NCI-H524 (cell line): Measurements from ENCODE around the gene IGSF8.
A peak's percentile ranks its signal among the peaks of the same experiment; 100 is the strongest.
"Not testable (repeated sequence)": the region's sequence is repeated elsewhere in the genome, so short reads cannot be mapped to it uniquely, and the experiment has no call there.

Experiments used
- DNase-seq, 2 experiments: peaks; one replicate each; lab custom pipeline; 2025; lab: John Stamatoyannopoulos, UW

Gene IGSF8

GRCh38 chr1:160064746-160065145, 33.7 kb downstream of the IGSF8 start:
- DNase-seq = no peak

GRCh38 chr1:160064164-160064563, 34.3 kb downstream of the IGSF8 start:
- no peak for DNase-seq

GRCh38 chr1:160063176-160063575, 35.2 kb downstream of the IGSF8 start:
- DNase-seq = no peak

GRCh38 chr1:160062230-160062532, 36.2 kb downstream of the IGSF8 start:
- no peak for DNase-seq

- DNase-seq = no peak
Observed at GRCh38 chr1:160061369-160062229, 36.8 kb downstream of the IGSF8 start.

GRCh38 chr1:160058087-160058486, 40.3 kb downstream of the IGSF8 start:
- no peak for DNase-seq

- no peak for DNase-seq
Observed at GRCh38 chr1:160056648-160057169, 41.7 kb downstream of the IGSF8 start.

- DNase-seq = no peak
Observed at GRCh38 chr1:160053548-160054365, 44.7 kb downstream of the IGSF8 start.

GRCh38 chr1:160052936-160053335, 45.5 kb downstream of the IGSF8 start:
- DNase-seq = no peak

GRCh38 chr1:160050619-160051018, 47.8 kb downstream of the IGSF8 start:
- no peak for DNase-seq

- not testable (repeated sequence) for DNase-seq
Observed at GRCh38 chr1:160050182-160050581, 48.2 kb downstream of the IGSF8 start.

GRCh38 chr1:160049101-160049500, 49.3 kb downstream of the IGSF8 start:
- DNase-seq = no peak

- no peak for DNase-seq
Observed at GRCh38 chr1:160048335-160048734, 50.1 kb downstream of the IGSF8 start.

- DNase-seq = no peak
Observed at GRCh38 chr1:160047111-160047991, 51.1 kb downstream of the IGSF8 start.

- DNase-seq = peak; percentile 11 to 41
Observed at GRCh38 chr1:160046494-160047110, 51.8 kb downstream of the IGSF8 start.

GRCh38 chr1:160045653-160046052, 52.8 kb downstream of the IGSF8 start:
- no peak for DNase-seq

GRCh38 chr1:160043543-160043942, 54.9 kb downstream of the IGSF8 start:
- no peak for DNase-seq
